Measurements from ENCODE around the gene ASB1.

Gene ASB1

DNA sequence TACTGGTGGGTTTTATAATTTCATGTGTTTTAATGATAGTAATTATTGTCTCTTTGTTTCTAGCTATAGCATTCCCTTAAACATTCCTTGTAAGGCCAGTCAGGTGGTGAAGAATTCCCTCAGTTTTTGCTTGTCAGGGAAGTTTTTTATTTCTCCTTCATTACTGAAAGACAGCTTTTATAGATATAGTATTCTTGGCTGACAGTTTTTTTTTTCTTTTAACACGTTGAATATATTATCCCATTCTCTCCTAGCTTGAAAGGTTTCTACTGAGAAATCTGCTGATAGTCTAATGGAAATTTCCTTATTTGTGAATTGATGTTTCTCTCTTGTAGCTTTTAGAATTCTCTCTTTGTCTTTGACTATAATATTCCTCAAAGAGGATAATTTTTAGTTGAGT is 46.8 kb downstream of the ASB1 start:
- no peak for DNase-seq

DNA sequence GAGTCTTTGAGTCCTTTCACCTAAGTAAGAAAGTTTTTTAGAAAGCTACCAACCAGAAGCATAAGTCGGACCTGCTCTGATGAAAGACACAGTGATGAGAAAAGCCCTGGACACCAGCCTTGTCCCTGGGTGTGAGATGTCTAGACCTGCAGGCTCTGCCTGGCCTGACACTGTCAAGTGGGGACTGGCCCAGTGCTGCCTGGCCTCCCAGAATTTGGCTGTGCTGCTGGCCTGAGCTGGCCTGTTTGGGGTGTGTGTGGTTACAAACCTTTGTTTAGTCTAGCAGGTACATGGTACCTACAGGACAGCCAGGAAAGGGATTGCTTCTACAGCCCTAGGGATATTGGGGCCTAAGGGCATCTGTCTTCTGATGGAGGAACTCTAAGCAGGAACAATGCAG is 48.3 kb downstream of the ASB1 start:
- DNase-seq, result no peak

- DNase-seq, result no peak
Measured at GRCh38 chr2:238475566-238475965, 48.8 kb downstream of the ASB1 start.

GRCh38 chr2:238476258-238476657 is 49.5 kb downstream of the ASB1 start:
- DNase-seq, result no peak

GRCh38 chr2:238478216-238478615 is 51.5 kb downstream of the ASB1 start:
- DNase-seq, result no peak

- DNase-seq, result no peak
Measured at GRCh38 chr2:238479847-238480246, 53.1 kb downstream of the ASB1 start.

DNA sequence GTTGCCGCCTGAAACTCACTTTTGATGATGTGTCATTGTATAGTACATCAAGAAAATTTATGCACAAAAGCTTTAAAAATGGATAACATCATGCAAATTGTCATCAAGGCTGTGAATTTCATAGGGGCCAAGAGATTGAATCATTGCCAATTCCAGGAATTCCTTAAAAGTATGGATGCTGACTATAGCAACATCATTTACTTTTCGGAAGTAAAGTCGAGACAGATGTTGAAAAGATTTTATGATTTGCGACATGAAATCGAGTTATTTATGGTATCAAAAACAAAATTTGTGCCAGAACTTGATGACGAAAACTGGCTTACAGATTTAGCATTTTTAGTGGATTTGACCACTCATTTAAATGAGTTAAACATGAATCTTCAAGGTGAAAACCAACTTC is 56.3 kb downstream of the ASB1 start:
- no peak for DNase-seq

DNA sequence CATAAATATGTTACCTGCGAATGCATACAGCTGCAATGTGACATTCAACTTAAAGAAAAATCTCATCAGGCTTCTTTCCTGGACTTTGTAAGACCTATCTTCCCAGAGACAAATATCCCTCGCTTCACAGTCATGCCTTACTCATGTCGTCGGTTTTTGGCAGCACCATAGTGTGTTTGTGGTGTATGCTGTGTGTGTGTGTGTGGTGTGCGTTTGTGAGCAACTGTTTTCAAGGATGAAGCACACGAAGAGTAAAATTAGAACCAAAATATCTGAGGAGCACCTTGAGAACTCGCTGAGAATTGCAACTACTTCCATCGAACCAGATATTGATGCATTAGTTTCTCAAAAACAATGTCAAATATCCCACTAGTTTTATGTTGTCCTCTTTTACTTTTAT is 56.9 kb downstream of the ASB1 start:
- no peak for DNase-seq

GRCh38 chr2:238484522-238485452 is 58.1 kb downstream of the ASB1 start:
- DNase-seq, result no peak

GRCh38 chr2:238486123-238486848 is 59.6 kb downstream of the ASB1 start:
- no peak for DNase-seq

GRCh38 chr2:238487134-238487533 is 60.4 kb downstream of the ASB1 start:
- no peak for DNase-seq

DNA sequence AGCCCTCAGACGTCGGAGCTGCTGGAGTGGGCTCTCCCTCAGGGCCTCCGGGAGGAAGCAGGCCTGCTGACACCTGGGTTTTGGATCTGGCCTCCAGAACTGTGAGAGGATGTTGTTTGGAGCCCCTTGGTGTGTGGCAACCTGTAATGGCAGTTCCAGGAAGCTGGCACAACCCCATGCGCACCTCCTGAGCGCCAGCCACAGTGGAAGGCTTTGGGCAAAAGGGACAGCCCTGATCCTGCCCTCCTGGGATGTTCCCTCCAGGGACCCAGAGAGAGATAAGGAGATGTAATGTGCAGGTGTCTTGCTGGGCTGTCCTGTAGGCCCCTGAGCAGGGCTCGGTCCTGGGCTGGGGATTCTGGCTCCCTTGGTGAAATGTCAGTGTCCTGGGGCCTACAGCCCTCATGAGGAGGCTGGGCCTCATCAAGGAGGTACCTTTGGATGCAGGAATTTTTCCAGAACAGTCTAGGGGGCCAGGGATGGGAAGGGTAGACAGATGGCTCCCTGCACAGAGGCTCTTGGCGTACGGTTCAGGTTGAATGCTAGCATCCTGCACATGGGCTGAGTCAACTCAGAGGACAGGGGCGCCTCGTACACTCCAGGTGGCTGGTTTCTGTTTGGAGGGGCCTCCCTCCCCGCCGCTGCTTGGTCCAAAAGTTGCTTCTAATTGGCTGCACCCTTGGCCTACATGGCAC is 61.1 kb downstream of the ASB1 start:
- no peak for DNase-seq

DNA sequence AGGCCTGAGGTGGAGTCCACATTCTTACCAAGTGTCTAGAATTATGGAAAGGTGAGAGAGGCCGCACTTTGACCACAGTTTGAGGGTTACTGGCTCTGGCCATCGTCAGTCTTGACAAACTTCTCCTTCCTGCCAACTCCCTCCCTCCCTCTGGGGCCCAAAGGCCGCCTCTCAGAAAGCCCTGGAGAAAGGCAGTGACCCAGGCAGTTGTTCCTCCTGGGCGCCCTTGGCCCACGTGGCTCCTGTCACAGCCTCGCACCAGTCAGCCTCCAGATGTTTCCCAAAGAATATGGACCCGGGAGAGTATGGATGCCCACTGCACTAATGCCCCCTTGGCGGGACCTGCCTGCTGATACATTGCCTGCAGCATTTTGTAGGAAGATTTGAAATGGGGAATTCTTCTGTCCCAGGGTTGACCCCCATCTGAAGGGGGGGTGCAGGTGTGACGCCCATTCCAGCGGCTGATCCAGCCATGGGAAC is 61.7 kb downstream of the ASB1 start:
- DNase-seq, result no peak

- DNase-seq, result no peak
Measured at GRCh38 chr2:238489431-238489830, 62.7 kb downstream of the ASB1 start.

DNA sequence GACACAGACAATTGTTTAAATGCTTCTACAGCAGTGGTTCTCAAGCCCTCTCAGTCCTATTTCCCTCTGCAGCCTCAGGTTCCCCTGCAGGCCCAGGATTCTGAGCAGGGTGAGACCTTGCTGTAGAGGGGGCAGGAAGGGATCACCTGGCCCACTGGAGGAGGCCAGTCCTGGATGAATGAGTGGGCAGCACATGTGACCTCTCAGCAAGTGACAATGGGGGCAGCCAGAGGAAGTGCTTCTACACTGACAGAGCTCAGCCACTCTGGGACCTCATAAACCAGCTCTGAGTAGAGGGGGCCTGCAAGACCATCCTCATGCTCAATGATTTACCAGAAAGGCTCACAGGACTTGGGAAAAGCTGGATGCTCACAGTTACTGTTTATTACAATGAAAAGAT is 63.2 kb downstream of the ASB1 start:
- DNase-seq, result no peak

GRCh38 chr2:238492840-238493239 is 66.1 kb downstream of the ASB1 start:
- DNase-seq, result no peak

DNA sequence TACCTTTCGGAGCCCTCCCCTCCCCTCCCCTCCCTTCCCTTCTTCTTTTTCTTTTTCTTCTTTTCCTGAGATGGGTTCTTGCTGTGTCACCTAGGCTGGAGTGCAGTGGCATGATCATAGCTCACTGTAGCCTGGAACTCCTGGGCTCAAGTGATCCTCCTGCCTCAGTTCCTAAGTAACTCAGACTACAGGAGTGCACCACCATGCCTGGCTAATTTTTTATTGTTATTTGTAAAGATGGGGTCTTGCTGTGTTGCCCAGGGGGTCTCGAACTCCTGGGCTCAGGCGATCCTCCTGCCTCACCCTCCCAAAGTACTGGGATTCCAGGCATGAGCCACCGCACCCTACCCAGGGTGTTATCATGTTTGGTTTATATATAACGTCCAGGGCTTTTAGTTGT is 66.7 kb downstream of the ASB1 start:
- DNase-seq, result no peak

GRCh38 chr2:238493880-238494572 is 67.3 kb downstream of the ASB1 start:
- no peak for DNase-seq

DNA sequence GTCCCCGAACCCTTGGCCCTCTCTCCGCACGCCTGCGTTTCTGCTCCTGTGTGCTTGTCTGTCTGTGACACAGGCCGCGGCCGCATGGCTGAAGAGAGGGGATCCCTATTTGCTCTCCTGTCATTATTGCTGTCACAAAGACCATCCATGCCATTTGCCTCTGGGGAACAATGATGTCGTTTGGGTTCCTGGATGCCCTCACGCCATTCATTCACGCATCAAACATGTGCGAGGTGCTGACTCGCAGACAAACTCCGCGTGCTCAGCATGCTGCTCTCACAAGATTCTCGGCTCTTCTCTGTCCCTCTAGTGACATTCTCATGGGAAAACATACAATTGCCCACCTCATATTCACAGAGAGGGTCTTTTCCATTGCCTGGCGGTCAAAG is 67.8 kb downstream of the ASB1 start:
- DNase-seq, result no peak

DNA sequence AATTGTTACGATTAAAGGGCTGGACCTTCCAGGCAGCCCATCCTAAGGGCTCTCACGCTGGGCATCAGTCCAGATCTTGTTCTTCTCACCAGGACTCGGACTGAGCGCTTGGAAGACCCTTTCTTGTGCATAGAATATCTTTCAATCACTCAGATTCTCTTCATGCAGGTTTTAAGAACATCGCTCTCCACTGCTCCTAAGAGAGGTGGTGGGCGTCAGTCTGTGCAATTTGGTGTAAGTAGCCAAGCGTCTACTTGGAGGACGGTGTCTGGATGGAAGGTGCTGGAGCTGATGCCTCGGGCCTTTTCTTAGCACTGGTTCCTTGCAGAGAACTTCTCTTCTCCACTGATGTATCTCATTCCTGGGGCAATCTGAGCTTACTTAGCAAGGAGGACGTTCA is 68.7 kb downstream of the ASB1 start:
- no peak for DNase-seq

- DNase-seq, result no peak
Measured at GRCh38 chr2:238496756-238497609, 70.3 kb downstream of the ASB1 start.

GRCh38 chr2:238497610-238498005 is 70.9 kb downstream of the ASB1 start:
- no peak for DNase-seq

Measured in COR-L47 (cell line).